ENCODE results near the gene S1PR4.

Gene S1PR4

DNA sequence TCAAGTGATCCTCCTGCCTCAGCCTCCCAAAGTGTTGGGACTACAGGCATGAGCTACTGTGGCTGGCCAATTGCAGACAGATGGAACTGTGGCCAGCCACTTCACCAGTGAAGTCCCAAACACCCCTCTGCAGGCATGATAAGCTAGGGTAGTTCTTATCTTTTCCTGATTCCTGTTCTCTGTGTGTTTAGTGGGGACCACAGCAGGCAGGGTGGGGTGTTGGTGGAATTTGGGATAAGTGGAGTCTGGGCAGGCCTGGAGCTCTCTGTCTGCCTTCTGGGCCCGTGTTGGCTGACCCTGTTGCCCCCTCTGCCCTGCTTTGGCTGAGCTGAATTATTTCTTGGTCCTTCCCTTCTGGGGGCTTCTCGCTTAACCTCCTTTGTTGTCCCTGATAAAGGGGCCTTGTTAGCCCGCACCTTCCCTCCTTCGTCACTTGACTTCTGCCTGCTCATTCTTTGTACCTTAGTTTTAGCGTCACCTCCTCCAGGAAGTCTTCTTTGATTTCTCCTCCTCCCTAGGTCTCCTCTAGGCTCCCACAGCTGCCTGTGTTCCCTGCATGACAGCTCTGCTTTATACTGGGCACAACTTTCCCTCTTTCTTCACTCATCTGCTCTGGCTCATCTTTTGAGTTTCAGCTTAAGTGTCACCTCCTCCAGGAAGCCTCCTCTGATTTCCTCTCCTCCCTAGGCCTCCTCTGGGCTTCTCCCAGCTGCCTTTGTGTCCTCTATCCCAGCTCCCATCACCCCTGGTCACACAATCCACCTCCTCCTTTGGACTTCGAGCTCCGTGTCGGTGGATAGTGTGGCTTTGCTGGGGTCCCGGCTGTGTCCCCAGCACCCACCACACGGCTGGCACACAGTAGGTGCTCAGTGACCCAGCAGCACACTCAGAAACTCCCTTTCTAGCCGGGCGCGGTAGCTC lies 5.4 kb downstream of the S1PR4 start:
- TF ChIP-seq GATA3 (IDR thresholded peaks at IDR 0.05; ENCODE audit: low read depth, low read length) (no peak), GATA2 (IDR thresholded peaks at IDR 0.05; ENCODE audit: low read depth, low read length) (no peak)

DNA sequence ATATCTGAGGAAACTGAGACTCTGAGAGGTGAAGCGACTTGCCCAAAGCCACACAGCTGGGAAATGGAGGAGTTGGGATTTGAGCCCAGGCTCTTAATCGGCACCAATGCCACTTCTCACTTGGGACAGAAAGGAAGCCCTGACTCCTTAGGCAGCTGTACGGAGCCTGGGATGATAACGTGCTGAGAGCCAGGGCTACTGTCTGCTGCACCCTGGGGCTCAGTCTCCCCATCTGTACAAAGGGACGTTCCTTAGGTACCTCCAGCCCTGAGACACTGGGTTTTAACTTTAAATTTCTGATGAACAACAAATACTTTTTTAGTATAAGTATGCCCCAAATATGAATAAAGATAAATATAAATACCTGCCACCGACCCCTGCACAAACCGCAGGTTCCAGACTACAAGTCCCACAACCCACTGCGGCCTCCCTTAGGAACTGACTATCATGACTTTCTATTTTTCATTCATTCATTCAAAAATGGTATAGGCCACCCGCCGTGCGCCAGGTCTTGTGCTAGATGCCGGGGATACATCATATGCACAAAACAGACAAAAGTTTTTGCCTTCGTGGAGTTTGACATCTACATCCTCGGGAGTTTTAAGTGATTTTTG lies 6.4 kb downstream of the S1PR4 start:
- TF ChIP-seq GATA3 (IDR thresholded peaks at IDR 0.05; ENCODE audit: low read depth, low read length) (no peak), GATA2 (IDR thresholded peaks at IDR 0.05; ENCODE audit: low read depth, low read length) (no peak)

DNA sequence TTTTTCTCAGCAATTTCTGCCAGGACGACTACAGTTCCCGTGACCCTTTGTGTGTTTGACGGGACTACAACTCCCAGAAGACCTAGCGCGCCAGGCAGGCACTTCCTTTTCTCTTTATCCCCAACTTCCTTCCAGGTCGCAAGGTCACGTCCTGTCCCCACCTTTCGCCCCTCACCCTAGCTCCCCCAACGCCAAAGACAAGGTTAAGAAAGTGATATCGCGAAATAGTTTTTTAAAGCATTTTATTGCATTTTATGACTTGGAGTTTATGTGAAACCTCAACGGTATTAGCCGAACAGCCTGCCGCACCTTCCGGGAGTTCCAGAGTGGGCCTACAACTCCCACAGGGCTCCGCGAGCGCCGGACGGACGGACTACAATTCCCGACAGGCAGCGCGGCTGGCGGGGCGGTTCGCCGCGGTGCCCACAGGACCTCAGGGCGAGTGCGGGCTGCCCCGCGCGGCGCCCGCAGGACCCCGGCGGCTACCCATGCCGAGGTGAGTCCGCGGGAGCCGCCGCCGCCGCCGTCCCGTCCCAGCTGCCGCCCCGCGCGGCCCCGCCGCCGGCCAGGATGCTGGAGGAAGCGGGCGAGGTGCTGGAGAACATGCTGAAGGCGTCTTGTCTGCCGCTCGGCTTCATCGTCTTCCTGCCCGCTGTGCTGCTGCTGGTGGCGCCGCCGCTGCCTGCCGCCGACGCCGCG lies 7.0 kb downstream of the S1PR4 start, which contains the start of gene NCLN:
NCLN (plus strand) TSS at position 470 of the 699 bp plus-strand sequence; CDS start at position 571, 101 bp downstream.
- TF ChIP-seq GATA3 (IDR thresholded peaks at IDR 0.05; ENCODE audit: low read depth, low read length) = no peak
- TF ChIP-seq GATA2 (IDR thresholded peaks at IDR 0.05; ENCODE audit: low read depth, low read length) = no peak

DNA sequence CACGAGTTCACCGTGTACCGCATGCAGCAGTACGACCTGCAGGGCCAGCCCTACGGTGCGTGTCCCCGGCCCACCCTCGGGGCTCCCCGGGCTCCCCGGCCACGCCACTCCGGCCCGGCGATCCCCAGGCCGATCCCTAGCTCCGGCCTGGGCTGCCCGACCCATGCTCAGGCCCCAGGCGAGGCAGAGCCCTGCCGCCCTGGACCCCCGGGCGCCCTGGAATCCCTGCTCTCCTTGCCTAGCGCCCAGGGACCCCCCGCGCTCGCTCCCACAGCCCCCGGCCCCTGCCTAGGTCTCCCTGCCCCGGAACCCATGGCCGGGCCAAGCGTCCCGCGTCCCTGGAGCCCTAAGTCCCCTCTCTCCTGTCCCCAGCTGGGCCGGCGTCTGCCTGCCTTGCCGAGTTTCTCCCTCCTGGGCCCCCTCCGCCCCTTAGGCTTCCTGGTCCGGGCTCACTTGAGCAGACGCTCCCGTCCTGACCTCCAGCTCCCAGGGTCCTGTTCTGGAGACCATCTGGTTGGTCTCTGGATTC lies 7.7 kb downstream of the S1PR4 start:
- TF ChIP-seq GATA2 (IDR thresholded peaks at IDR 0.05; ENCODE audit: low read depth, low read length) (no peak), GATA3 (IDR thresholded peaks at IDR 0.05; ENCODE audit: low read depth, low read length) (no peak)

DNA sequence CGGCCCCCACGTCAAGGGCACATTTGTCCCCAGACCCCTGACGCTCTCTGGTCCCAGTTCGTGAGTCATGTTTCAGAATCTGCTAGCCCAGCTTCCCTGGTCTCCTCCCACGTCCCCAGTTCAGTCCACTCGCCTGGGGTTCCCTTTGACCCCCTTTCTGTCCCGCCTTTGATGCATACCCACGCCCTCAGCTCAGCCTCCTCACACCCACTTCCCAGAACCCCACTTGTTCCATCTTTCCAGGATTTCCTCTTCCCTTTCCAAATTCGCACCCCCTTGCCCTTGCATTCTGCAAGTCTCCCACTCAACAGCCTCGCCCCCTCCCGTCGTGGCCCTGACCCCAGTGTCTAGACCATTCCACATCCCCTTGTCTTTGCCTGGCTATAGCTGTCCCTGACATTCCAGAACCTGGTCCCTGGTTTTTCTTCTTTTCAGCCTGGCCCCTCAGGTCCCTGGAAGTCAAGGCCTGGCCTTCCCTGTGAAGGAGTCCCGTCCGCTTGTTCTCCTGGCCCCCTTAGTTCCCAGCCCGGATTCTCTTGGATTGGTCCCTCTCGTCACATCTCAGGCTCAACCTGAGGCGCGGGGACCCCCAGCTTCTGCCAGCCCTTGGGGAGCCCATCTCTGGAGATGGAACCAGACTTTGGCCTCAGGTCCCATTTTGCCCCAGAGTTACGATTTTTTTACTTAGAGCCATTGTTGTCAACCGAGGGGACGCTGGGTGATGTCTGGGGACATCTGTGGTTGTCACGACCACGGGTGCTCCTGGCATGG lies 8.5 kb downstream of the S1PR4 start:
- no peak for TF ChIP-seq GATA3 (IDR thresholded peaks at IDR 0.05; ENCODE audit: low read depth, low read length)
- no peak for TF ChIP-seq GATA2 (IDR thresholded peaks at IDR 0.05; ENCODE audit: low read depth, low read length)

DNA sequence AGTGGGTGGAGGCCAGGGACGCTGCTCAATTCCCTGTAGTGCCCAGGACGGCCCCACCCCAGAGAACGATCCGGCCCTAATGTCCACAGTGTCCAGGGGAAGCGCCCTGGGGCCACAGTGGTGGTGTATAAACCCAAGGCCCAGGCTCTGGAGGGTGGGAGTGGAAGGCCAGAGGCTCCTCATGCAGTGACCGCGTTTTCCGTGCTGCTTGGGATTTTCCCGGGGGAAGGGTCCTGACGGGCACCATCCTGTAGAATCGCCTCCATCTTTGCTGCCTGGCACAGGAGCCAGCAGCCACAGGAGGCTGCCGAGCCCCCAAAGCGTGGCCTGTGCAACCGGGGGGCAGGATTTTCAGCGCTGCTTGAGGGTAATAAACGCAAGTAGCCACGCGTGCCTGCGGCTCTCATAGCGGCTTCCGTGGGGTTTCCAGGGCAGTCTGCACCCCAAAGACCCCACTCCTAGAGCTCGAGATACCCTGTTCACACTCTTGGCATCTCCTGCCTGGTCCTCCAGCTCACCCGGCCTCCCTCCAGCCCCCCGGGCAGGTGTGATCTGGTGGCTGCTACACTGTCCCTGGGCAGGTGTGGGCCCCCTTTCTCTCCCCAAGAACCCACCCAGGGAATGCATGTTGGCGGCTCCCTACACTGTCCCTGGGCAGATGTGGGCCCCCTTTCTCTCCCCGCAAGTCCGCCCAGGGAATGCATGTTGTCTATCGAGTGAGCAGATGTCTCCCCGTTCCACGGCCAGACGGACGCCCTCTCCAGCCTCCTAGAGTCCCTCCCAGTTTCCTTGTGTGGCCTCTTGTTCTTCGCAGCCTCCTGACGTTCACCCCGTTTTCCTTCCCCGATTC lies 9.3 kb downstream of the S1PR4 start:
- TF ChIP-seq GATA3 (IDR thresholded peaks at IDR 0.05; ENCODE audit: low read depth, low read length) (no peak), GATA2 (IDR thresholded peaks at IDR 0.05; ENCODE audit: low read depth, low read length) (no peak)

DNA sequence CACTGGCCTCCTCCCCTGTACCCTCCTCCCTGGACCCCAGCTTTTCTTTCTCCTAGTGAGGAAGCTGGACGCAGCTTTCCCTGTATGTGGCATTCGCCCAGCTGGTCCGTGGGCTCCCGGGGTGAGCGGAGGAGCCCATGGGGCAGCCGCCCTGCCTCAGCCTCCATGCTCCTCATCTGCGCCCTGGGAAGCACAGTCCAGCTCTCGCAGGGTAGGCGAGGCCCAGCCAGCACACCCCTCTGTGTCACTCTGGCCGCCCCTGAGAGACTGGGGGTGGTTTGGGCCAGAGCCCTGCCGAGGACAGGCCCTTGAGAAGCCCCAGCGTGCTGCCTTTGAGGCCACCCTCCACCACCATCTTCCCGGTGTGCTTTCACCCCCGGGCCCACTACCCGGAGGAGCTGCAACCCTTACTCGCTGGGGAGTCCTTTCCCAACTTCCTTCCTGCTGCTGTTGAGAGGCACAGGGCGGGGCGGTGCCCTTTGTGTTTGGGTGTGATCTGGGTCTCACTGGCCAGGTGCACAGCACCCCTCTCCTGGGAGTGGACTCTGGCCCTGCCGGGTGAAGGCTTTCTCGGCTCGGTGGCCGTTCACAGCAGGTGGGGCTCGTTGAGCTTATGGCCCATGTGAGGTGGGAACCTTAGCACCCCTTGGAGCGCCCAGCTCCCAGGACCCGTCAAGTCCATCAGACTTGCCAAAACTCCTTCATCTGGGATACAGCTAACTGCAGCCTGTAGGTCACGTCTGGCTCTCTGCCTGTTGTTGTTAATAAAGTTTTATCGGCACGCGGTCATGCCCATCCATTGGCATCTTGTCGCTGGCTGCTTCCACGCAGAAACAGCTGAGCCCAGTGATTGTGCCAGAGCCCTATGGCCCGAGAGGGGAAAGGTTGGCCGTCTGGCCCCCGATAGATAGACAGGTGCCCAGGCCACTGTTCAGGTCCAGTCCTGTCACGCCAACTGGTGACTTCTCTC lies 10.3 kb downstream of the S1PR4 start:
- TF ChIP-seq GATA2 (IDR thresholded peaks at IDR 0.05; ENCODE audit: low read depth, low read length) (no peak), GATA3 (IDR thresholded peaks at IDR 0.05; ENCODE audit: low read depth, low read length) (no peak)

DNA sequence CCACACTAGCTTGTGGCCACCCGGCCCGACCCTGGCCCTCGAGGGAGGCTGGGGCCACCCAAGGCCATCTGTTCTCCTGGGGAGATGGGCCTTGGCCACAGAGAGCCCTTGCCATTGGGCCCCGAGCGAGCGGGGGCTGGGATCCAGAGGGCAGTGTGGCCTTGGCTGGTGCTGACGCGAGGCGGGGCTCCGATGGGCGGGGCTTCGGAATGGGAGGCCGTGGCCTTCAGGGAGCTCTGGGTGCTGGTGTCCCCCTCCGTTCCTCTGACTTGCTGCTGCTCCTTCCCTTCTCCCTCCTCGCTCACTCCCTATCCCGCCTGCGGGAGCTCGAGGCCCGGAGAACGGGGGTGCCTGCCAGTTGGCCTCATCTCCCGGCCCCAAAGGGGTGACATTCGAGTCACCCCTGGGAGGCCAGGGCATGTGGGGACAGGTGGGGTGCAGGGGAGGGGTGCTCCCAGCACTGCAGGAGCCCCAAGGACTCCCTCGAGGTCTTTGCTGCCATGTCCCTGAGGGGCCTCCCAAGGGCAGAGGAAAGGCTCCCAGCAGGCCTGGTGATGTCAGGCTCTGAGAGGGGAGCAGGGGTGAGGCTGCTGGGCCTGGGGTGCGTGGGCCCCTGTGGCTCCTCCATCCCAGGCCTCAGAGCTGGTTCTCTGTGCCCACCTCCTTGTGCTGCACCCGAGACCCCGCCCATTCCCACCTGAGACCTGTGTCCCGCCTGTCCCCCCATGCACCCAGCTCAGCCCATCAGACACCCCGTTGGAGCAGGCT lies 11.3 kb downstream of the S1PR4 start:
- TF ChIP-seq GATA3 (IDR thresholded peaks at IDR 0.05; ENCODE audit: low read depth, low read length) (no peak), GATA2 (IDR thresholded peaks at IDR 0.05; ENCODE audit: low read depth, low read length) (no peak)

DNA sequence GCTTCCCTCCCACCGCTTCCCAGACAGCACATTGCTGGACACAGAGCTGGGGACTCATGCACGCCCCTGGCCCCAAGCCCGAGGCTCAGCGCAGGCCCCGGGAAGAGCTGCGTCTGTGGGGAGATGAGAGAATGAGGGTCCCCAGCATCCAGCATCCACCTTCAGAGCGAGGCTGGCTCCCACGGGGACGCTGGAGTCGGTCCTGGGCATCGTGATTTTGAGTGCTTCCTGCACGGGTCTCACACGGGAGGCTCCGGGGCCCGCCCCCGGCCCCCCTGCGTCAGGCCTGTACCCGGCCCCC lies 11.9 kb downstream of the S1PR4 start:
- TF ChIP-seq GATA2 (IDR thresholded peaks at IDR 0.05; ENCODE audit: low read depth, low read length) (no peak), GATA3 (IDR thresholded peaks at IDR 0.05; ENCODE audit: low read depth, low read length) (no peak)

DNA sequence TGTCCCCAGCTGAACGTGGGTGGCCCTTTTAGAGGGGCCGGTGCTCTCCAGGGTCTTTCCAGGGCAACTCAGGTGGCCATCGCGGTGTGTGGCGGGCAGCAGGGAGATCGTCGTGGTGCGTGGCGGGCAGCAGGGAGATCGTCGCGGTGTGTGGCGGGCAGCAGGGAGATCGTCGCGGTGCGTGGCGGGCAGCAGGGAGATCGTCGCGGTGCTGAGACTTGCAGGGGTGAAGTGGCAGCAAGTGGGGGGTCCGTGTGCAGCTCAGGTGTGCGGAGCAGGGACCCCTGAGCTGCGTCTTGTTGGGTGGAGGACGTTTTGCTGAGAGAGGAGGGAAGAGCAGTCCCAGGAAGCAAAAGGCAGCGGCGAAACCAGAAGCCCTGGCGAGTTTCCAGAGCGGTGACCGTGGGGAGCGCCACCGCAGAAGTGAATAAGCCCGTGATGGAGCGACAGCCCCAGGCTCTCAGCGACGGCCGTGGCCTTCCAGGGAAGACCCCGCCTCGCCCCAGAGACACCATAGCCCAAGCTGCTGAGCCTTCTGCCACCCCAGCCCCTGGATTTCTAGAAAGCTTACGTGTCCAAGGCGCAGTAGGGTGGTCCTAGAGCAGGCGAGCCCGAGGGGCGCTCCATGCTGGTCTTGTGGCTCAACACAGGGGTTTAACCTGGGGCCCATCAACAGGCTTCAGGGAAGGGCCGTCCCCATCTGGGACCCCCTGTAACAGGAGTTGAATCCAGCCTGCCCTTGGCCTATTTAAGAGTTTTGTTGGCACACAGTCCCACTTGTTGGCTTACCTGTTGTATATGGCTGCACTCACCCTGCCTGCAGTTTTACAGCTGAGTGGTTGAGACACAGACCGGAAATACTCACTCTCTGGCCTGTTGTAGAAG lies 12.6 kb downstream of the S1PR4 start:
- TF ChIP-seq GATA3 (IDR thresholded peaks at IDR 0.05; ENCODE audit: low read depth, low read length) (no peak), GATA2 (IDR thresholded peaks at IDR 0.05; ENCODE audit: low read depth, low read length) (no peak)

Data from SH-SY5Y (cell line).